Lung (tissue), 12 donors: ENCODE measurements around the gene TPI1. TPM values are rescaled to one million over a fixed set of nuclear protein-coding genes. Genes with fewer than 3 reads are reported as not detected.

Experiments used
- ATAC-seq: fragments of 200-7000 bp; cut with Tn5 transposase; one replicate; pipeline ENCODE4 v1.9.1; 2020; ENCODE audit warnings: moderate number of reproducible peaks; ENCODE audit not compliant: insufficient read depth, low FRiP score
- DNase-seq, 3 donors: peaks; one replicate each; pipeline ENCODE4 v3.0.0-alpha.2; 2013 to 2017
- H3K27ac ChIP-seq, 2 donors: one replicate each; pipeline ENCODE4 v1.5.1; 2013; ENCODE audit warnings: mild to moderate bottlenecking in 2 of 2, moderate library complexity in 2 of 2, control low read depth in 1 of 2, inconsistent platforms in 1 of 2, low read depth in 1 of 2, low read length in 1 of 2
- H3K27me3 ChIP-seq, 3 donors: one replicate each; pipeline ENCODE4 v1.5.1; 2013; ENCODE audit warnings: low read length in 2 of 3; ENCODE audit not compliant: control insufficient read depth in 3 of 3, insufficient read depth in 3 of 3
- H3K36me3 ChIP-seq, 4 donors: one replicate each; pipeline ENCODE4 v1.5.1; 2013; ENCODE audit warnings: low read length in 4 of 4, mild to moderate bottlenecking in 1 of 4, moderate library complexity in 1 of 4; ENCODE audit not compliant: control insufficient read depth in 4 of 4, insufficient read depth in 4 of 4
- H3K4me1 ChIP-seq, 5 donors: one replicate each; pipeline ENCODE4 v1.5.1; 2013; ENCODE audit warnings: low read length in 5 of 5, mild to moderate bottlenecking in 2 of 5, moderate library complexity in 1 of 5; ENCODE audit not compliant: control insufficient read depth in 5 of 5, insufficient read depth in 5 of 5
- H3K4me3 ChIP-seq: one replicate; pipeline ENCODE4 v1.5.1; 2013; ENCODE audit warnings: mild to moderate bottlenecking, control low read depth, moderate library complexity
- H3K9ac ChIP-seq, 2 donors: one replicate each; pipeline ENCODE4 v1.5.1; 2013; ENCODE audit warnings: low read length in 2 of 2, control low read depth in 1 of 2; ENCODE audit not compliant: insufficient read depth in 1 of 2
- H3K9me3 ChIP-seq, 4 donors: one replicate each; pipeline ENCODE4 v1.5.1; 2013; ENCODE audit warnings: low read length in 3 of 4, mild to moderate bottlenecking in 1 of 4, moderate library complexity in 1 of 4; ENCODE audit not compliant: control insufficient read depth in 4 of 4, insufficient read depth in 3 of 4
- WGBS, 2 donors: extraction: QIAGEN DNeasy Blood & Tissue Kit; methylation state at CpG; one replicate each; pipeline ENCODE4 v1.1.7; 2013; 5-methylcytosine and 5-hydroxymethylcytosine counted together
- polyA plus RNA-seq, 2 donors: library from polyadenylated mRNA; stranded (reverse); fragments of 200-250 nt; gene quantifications; one replicate each; pipeline ENCODE4 v1.2.1, GENCODE V29; 2013
- total RNA-seq, 2 donors: library from RNA; depleted of rRNA in 1 of 2; stranded (reverse); fragments of >200 nt in 1 of 2; gene quantifications; one replicate each; pipeline ENCODE4 v1.2.1, GENCODE V29; 2014 to 2021
- TF ChIP-seq, protein P1 (sequence below): IDR thresholded peaks from 2 replicates; pipeline ENCODE4 v1.5.1; 2012; ENCODE audit warnings: mild to moderate bottlenecking; ENCODE audit errors: control extremely low read depth, extremely low read depth
- donor health status: control.
- donor health status: control.
- donor health status: Bipolar disorder and iron deficiency.
- donor health status: healthy.
- donor health status: DM: yes; HTN: yes; CAD: no.

The TPI1 gene
- total and polyA plus RNA-seq, 4 donors, result 256 to 1,097 (median 435) TPM

DNA sequence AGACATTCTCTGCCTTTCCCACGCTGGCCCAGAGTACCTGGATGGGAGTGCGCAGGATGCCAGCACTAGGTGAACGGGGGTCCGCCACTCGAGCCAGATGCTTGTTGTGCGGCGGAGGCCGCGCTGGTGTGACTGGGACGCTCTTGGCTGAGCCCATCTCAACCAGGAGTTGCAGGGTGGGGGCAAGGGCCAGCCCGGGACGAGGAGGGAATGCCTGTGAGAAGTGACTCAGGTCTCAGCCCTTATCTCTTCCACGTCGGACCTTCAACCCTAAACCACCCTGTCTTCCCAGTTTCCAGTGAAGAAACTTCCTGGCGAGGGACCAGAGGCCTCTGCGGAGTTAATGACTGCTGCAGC, 16.6 kb upstream of the TPI1 start:
- WGBS, 2 donors, result 41 to 50% methylated on average over 16 of the region's 16 CpGs
- Histone ChIP-seq H3K9me3 (no peaks in the 10 kb centered on the region), H3K4me3 (no peak overlapping the region), H3K27ac (no peak overlapping the region), H3K27me3 (no peaks in the 10 kb centered on the region), H3K36me3 (peaks cover 2 to 26% (median 12%) of the 10 kb centered on the region in 4 donors), H3K4me1 (peaks cover 0 to 26% (median 7%) of the 10 kb centered on the region in 5 donors), H3K9ac (peak overlapping the region in 1 of 2 donors; percentile 36)
- no peak for DNase-seq
- TF ChIP-seq, protein P1, sequence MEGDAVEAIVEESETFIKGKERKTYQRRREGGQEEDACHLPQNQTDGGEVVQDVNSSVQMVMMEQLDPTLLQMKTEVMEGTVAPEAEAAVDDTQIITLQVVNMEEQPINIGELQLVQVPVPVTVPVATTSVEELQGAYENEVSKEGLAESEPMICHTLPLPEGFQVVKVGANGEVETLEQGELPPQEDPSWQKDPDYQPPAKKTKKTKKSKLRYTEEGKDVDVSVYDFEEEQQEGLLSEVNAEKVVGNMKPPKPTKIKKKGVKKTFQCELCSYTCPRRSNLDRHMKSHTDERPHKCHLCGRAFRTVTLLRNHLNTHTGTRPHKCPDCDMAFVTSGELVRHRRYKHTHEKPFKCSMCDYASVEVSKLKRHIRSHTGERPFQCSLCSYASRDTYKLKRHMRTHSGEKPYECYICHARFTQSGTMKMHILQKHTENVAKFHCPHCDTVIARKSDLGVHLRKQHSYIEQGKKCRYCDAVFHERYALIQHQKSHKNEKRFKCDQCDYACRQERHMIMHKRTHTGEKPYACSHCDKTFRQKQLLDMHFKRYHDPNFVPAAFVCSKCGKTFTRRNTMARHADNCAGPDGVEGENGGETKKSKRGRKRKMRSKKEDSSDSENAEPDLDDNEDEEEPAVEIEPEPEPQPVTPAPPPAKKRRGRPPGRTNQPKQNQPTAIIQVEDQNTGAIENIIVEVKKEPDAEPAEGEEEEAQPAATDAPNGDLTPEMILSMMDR, result no peak
- ATAC-seq, result no peak

DNA sequence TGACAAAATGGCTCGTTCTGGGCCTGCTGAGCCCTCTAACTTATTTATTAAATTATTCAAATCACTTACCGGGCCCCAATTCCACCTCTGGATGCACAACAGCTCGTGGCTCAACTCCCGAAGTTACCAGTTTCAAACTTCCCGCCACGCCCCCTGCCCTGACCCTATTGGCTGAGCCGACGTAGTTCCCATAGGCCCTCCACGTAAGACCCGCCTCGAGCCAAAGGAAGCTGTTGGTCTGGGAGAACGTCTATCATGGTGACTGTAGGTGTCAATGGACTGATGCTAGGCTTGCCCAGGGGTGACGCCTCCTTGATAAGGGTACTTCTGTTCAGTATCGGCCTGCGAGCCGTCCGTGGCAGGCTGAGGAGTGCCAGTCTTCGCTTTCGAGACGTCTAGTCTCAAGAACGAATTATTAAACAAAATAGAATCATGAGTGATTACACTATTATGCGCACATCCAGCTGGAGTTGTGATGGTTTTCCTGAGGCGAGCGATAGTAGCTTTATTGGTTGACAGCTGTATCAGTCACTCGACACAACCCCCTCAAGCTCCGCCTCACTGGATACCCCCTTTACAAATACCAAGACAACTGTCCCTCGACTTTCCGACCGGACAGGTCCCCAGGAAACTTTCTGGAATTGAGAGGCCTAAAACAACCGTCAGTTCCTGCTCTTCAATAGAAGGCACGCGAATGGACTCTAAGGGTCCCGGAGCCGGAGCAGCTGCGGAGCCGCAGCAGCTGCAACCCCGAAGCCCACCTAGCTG, 16.0 kb upstream of the TPI1 start, which contains the start of gene CDCA3:
Gene CDCA3 (minus strand): TSS at position 134 of the 768 bp plus-strand sequence. CDS start 334 bp downstream, outside the sequence.
- TF ChIP-seq, protein P1, result no peak
- DNase-seq, result peak; percentile 96 to 99 (median 99)
- Histone ChIP-seq H3K36me3 (peaks cover 6 to 26% (median 14%) of the 10 kb centered on the region in 4 donors), H3K4me3 (peak within 1 kb of the TSS; percentile 76), H3K9ac (peak within 1 kb of the TSS; percentile 81 to 98), H3K27me3 (no peaks in the 10 kb centered on the region), H3K27ac (peak within 1 kb of the TSS; percentile 91 to 96), H3K9me3 (no peaks in the 10 kb centered on the region), H3K4me1 (peaks cover 0 to 26% (median 7%) of the 10 kb centered on the region in 5 donors)
- ATAC-seq, result peak; percentile 71
- WGBS, 2 donors, result 0% methylated on average over 37 of the region's 37 CpGs

DNA sequence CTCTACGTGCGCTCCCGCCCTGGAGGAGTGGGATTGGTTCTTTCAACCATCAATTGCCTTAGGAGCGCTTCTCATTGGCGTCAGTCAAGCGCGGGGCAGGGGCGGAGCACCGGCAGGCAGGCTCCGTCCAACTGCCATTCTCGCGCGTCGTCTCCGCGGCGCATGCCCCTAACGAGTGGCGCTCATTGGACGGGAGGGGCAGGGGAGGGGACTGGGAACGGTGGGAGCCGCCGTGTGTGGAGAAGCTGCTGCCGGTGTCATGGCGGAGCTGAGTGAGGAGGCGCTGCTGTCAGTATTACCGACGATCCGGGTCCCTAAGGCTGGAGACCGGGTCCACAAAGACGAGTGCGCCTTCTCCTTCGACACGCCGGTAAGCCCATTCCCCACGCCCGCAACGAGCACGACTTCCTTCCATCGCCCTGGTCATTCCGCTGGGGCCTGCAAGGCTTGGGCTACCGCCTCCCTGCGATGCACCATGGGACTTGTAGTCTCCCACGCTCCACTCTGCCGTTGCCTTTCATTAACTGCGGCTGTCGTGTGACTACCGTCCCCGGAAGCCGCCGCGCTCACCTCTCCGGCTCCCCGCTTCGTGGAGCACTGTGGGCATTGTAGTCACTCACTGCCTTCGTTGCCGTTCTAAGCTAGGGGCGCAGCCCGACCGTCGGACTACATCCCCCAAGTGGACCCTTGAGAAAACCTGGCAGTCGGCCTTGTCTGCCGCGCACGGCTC, 15.2 kb upstream of the TPI1 start, which contains the start of gene USP5:
Gene USP5 (plus strand): TSS at position 230 of the 730 bp plus-strand sequence. CDS start 30 bp downstream, at position 260.
- DNase-seq (peak; percentile 99 to 100 (median 100)), ATAC-seq (peak; percentile 92)
- Histone ChIP-seq H3K27me3 (no peaks in the 10 kb centered on the region), H3K4me1 (peaks cover 0 to 26% (median 7%) of the 10 kb centered on the region in 5 donors), H3K27ac (peak within 1 kb of the TSS; percentile 91 to 96), H3K36me3 (peaks cover 10 to 25% (median 16%) of the 10 kb centered on the region in 4 donors), H3K4me3 (peak within 1 kb of the TSS; percentile 76), H3K9me3 (no peaks in the 10 kb centered on the region), H3K9ac (peak within 1 kb of the TSS; percentile 81 to 98)
- 0% methylated on average over 65 of the region's 65 CpGs for WGBS, 2 donors
- TF ChIP-seq, protein P1, result no peak
